Hepatocyte (in vitro differentiated cells): Measurements from ENCODE around the gene EYS. TPM values are rescaled to one million over a fixed set of nuclear protein-coding genes. Genes with fewer than 3 reads are reported as not detected.

Source experiments
- DNase-seq: peaks from one replicate; pipeline ENCODE4 v3.0.0-alpha.2; 2016; ENCODE audit warnings: low spot score
- H2AFZ ChIP-seq: fragments of 200-600 bp; sonication (generic); 2 replicates; pipeline ENCODE4 v1.6.0; 2016; ENCODE audit warnings: antibody characterized with exemption, mild to moderate bottlenecking
- H3K27ac ChIP-seq: fragments of 200-600 bp; sonication (generic); 2 replicates; pipeline ENCODE4 v1.5.1; 2016; ENCODE audit warnings: mild to moderate bottlenecking
- H3K27me3 ChIP-seq: fragments of 200-600 bp; sonication (generic); 2 replicates; pipeline ENCODE4 v1.6.1; 2016
- H3K36me3 ChIP-seq: fragments of 200-600 bp; sonication (generic); replicated peaks from 2 replicates; pipeline ENCODE4 v1.5.1; 2016; ENCODE audit warnings: low read depth; ENCODE audit not compliant: insufficient read depth
- H3K4me1 ChIP-seq: fragments of 200-600 bp; sonication (generic); 2 replicates; pipeline ENCODE4 v1.5.1; 2016; ENCODE audit warnings: mild to moderate bottlenecking, moderate library complexity; ENCODE audit not compliant: insufficient read depth
- H3K4me2 ChIP-seq: fragments of 200-600 bp; sonication (generic); 2 replicates; pipeline ENCODE4 v1.6.0; 2016
- H3K4me3 ChIP-seq: fragments of 200-600 bp; sonication (generic); 2 replicates; pipeline ENCODE4 v1.5.1; 2016; ENCODE audit warnings: mild to moderate bottlenecking
- H3K79me2 ChIP-seq: fragments of 200-600 bp; sonication (generic); 2 replicates; pipeline ENCODE4 v1.6.0; 2017; ENCODE audit warnings: mild to moderate bottlenecking
- H3K9me2 ChIP-seq: fragments of 200-600 bp; sonication (generic); replicated peaks from 2 replicates; pipeline ENCODE4 v1.6.0; 2017; ENCODE audit warnings: mild to moderate bottlenecking; ENCODE audit not compliant: insufficient read depth
- H3K9me3 ChIP-seq: fragments of 200-600 bp; sonication (generic); 2 replicates; pipeline ENCODE4 v1.5.1; 2016; ENCODE audit warnings: low read depth, mild to moderate bottlenecking
- H4K20me1 ChIP-seq: fragments of 200-600 bp; sonication (generic); 2 replicates; pipeline ENCODE4 v1.6.0; 2016; ENCODE audit warnings: mild to moderate bottlenecking; ENCODE audit not compliant: insufficient read depth, poor library complexity, severe bottlenecking
- EZH2 ChIP-seq: fragments of 200-600 bp; sonication (generic); IDR thresholded peaks from 2 replicates; pipeline ENCODE4 v1.6.1; 2016; ENCODE audit warnings: antibody characterized with exemption, mild to moderate bottlenecking, borderline replicate concordance
- EZH2phosphoT487 ChIP-seq: fragments of 200-600 bp; sonication (generic); IDR thresholded peaks from one replicate; pipeline ENCODE4 v1.6.1; 2018; ENCODE audit warnings: antibody characterized with exemption, mild to moderate bottlenecking, low read depth, moderate library complexity; ENCODE audit not compliant: unreplicated experiment, severe bottlenecking
- WGBS: methylation state at CpG from one replicate; pipeline ENCODE4 v1.1.6; 2016; ENCODE audit warnings: low lambda C conversion rate; ENCODE audit errors: missing lambda C conversion rate; 5-methylcytosine and 5-hydroxymethylcytosine counted together
- polyA plus RNA-seq: library from polyadenylated mRNA; unstranded; fragments of >200 nt; fragmentation: Nextera tagmentation; extraction: Ambion mirVana; gene quantifications from 2 replicates; pipeline ENCODE4 v1.2.1, GENCODE V29; 2016
- total RNA-seq: library from RNA; depleted of rRNA; stranded (reverse); fragments of >200 nt; gene quantifications from 2 replicates; pipeline ENCODE4 v1.2.3, GENCODE V29; 2014
- TF ChIP-seq, protein P1 (sequence below): fragments of 200-600 bp; sonication (generic); IDR thresholded peaks from 2 replicates; pipeline ENCODE4 v1.5.1; 2016; ENCODE audit warnings: antibody characterized with exemption, mild to moderate bottlenecking; ENCODE audit not compliant: poor library complexity

The EYS gene
- total and polyA plus RNA-seq, 2 experiments from 2014 or later: 0.57 to 0.68 TPM

DNA sequence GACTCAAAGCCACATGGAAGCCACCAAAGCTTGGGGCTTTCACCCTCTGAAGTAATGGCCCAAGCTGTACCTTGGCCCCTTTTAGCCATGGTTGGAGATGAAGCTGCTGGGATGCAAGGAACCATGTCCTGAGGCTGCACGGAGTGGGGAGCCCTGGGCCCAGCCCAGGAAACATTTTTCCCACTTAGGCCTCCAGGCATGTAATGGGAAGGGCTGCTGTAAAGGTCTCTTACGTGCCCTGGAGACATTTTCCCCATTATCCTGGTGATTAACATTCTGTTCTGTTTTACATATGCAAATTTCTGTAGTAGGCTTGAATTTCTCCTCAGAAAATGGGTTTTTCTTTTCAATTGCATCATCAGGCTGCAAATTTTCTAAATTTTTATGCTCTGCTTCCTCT lies 558.2 kb downstream of the EYS start:
- TF ChIP-seq EZH2phosphoT487: no peak
- TF ChIP-seq, protein P1, sequence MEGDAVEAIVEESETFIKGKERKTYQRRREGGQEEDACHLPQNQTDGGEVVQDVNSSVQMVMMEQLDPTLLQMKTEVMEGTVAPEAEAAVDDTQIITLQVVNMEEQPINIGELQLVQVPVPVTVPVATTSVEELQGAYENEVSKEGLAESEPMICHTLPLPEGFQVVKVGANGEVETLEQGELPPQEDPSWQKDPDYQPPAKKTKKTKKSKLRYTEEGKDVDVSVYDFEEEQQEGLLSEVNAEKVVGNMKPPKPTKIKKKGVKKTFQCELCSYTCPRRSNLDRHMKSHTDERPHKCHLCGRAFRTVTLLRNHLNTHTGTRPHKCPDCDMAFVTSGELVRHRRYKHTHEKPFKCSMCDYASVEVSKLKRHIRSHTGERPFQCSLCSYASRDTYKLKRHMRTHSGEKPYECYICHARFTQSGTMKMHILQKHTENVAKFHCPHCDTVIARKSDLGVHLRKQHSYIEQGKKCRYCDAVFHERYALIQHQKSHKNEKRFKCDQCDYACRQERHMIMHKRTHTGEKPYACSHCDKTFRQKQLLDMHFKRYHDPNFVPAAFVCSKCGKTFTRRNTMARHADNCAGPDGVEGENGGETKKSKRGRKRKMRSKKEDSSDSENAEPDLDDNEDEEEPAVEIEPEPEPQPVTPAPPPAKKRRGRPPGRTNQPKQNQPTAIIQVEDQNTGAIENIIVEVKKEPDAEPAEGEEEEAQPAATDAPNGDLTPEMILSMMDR: no peak
- TF ChIP-seq EZH2: no peak
- no peaks in the 10 kb centered on the region for H4K20me1 ChIP-seq
- H3K9me3 ChIP-seq: no peaks in the 10 kb centered on the region
- H3K79me2 ChIP-seq: no peaks in the 10 kb centered on the region
- H2AFZ ChIP-seq: no peak overlapping the region
- DNase-seq: no peak
- no peaks in the 10 kb centered on the region for H3K36me3 ChIP-seq
- no peak overlapping the region for H3K27ac ChIP-seq
- 87% methylated on average over 2 of the region's 2 CpGs for WGBS
- no peaks in the 10 kb centered on the region for H3K27me3 ChIP-seq
- H3K4me2 ChIP-seq: no peak overlapping the region
- H3K9me2 ChIP-seq: no peaks in the 10 kb centered on the region
- no peak overlapping the region for H3K4me3 ChIP-seq
- H3K4me1 ChIP-seq: no peaks in the 10 kb centered on the region

DNA sequence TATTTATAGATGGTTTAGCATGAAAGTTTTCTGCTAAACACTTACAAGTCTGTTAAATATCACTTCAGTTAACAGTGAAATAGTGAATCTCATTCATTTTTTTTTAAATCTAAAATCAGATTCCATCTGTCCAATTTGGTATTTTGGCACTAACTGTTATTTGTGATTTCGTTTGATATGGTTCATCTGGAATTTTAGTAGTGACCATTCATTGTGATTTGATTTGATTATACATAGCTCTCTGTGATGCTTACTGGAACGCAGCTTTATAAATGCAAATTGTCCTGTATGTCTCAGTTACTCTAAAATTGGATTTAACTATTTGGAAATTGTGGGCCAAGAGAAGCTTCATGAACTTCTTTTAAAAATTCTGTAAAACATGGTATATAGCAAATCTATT lies 571.5 kb downstream of the EYS start:
- H3K36me3 ChIP-seq: no peaks in the 10 kb centered on the region
- H3K4me1 ChIP-seq: no peaks in the 10 kb centered on the region
- H3K4me3 ChIP-seq: no peak overlapping the region
- no peak overlapping the region for H3K4me2 ChIP-seq
- no peaks in the 10 kb centered on the region for H4K20me1 ChIP-seq
- no peak overlapping the region for H3K27ac ChIP-seq
- no peaks in the 10 kb centered on the region for H3K9me3 ChIP-seq
- H3K27me3 ChIP-seq: no peaks in the 10 kb centered on the region
- TF ChIP-seq, protein P1: no peak
- TF ChIP-seq EZH2phosphoT487 (no peak), EZH2 (no peak)
- H3K9me2 ChIP-seq: no peaks in the 10 kb centered on the region
- DNase-seq: no peak
- no peak overlapping the region for H2AFZ ChIP-seq
- H3K79me2 ChIP-seq: no peaks in the 10 kb centered on the region
- 83% methylated on average over 2 of the region's 2 CpGs for WGBS

DNA sequence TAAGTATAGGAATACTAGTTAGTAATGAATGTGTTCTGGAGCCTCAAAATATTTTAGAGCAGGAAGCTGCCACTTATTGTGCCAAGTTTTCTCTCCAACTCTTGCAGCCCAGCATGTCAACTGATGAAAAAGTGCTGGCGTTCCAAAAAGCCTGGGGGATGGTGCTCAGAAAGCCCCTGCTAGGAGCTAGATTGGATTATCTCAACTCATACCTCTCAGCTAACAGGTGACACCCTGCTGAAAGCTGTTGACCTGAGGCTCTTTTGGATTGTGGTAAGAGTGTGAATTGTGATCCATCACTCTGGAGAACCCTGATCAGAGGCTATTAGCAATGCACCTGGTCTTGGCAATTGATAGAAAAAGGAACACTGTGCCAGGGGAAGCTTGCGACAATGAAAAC lies 580.4 kb downstream of the EYS start:
- Histone ChIP-seq H3K9me3 (no peaks in the 10 kb centered on the region), H2AFZ (no peak overlapping the region), H3K27me3 (no peaks in the 10 kb centered on the region), H3K4me2 (no peak overlapping the region), H3K9me2 (no peaks in the 10 kb centered on the region), H3K79me2 (no peaks in the 10 kb centered on the region), H3K27ac (no peak overlapping the region), H4K20me1 (no peaks in the 10 kb centered on the region), H3K36me3 (no peaks in the 10 kb centered on the region), H3K4me1 (no peaks in the 10 kb centered on the region), H3K4me3 (no peak overlapping the region)
- no peak for TF ChIP-seq EZH2phosphoT487
- TF ChIP-seq, protein P1: no peak
- no peak for TF ChIP-seq EZH2
- 70% methylated on average over 2 of the region's 2 CpGs for WGBS
- DNase-seq: no peak

DNA sequence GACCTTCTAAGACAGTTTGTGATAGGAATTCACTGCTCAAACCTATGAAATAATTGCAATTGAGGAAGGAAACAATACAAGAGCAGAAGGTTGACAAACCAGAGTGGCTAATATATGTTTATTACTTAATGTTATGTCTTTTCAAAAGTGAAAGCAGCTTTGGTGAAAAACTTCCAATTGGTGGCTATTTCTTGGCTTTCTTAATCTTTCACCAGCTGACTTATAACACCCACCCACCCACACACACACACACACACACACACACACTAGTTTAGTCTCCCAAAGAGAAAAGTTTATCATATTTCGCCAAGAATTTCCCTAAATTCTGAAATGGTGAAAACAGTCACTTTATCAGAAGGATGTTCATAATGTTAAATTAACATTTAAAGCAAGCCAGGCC lies 583.5 kb downstream of the EYS start:
- no peak overlapping the region for H3K27ac ChIP-seq
- no peak overlapping the region for H3K4me2 ChIP-seq
- H3K4me3 ChIP-seq: no peak overlapping the region
- no peaks in the 10 kb centered on the region for H4K20me1 ChIP-seq
- no peak for DNase-seq
- no peaks in the 10 kb centered on the region for H3K9me3 ChIP-seq
- no peaks in the 10 kb centered on the region for H3K36me3 ChIP-seq
- no peaks in the 10 kb centered on the region for H3K79me2 ChIP-seq
- H2AFZ ChIP-seq: no peak overlapping the region
- H3K27me3 ChIP-seq: no peaks in the 10 kb centered on the region
- no peaks in the 10 kb centered on the region for H3K4me1 ChIP-seq
- TF ChIP-seq EZH2 (no peak), EZH2phosphoT487 (no peak)
- TF ChIP-seq, protein P1: no peak
- no peaks in the 10 kb centered on the region for H3K9me2 ChIP-seq
- WGBS: 93% methylated on average over 1 of the region's 1 CpG
